ENCODE results near the gene STAG1. TPM values are rescaled to one million over a fixed set of nuclear protein-coding genes. Genes with fewer than 3 reads are reported as not detected.
A peak's percentile ranks its signal among the peaks of the same experiment; 100 is the strongest.
"Not testable (repeated sequence)": the region's sequence is repeated elsewhere in the genome, so short reads cannot be mapped to it uniquely, and the experiment has no call there.

Gene STAG1
- total RNA-seq, 6 experiments from 2014 or later: 8.2 to 18.5 (median 12.7) TPM

- intact Hi-C loops (cut with DNase I): no loop called here
- no peak for DNase-seq
- Histone ChIP-seq H3K27me3 (no peaks in the 10 kb centered on the region), H3K4me3 (no peak overlapping the region), H3K4me1 (peaks cover 0 to 23% (median 9%) of the 10 kb centered on the region in 4 donors), H3K9me3 (no peaks in the 10 kb centered on the region), H3K27ac (no peak overlapping the region), H3K36me3 (no peaks in the 10 kb centered on the region)
- peak; percentile 79 to 91 (median 88) for ATAC-seq
- TF ChIP-seq POLR2A (IDR thresholded peaks at IDR 0.05) (no peak), CTCF (IDR thresholded peaks at IDR 0.05) (no peak)
These were observed 21.4 kb downstream of the STAG1 start for GRCh38 chr3:136730595-136731273.

GRCh38 chr3:136728918-136729317 is 23.3 kb downstream of the STAG1 start:
- H3K4me3 ChIP-seq: no peak overlapping the region
- H3K4me1 ChIP-seq: peaks cover 0 to 13% (median 5%) of the 10 kb centered on the region in 4 donors
- peak in 1 of 4 donors; percentile 31 for ATAC-seq

GRCh38 chr3:136728473-136728872 is 23.7 kb downstream of the STAG1 start:
- Histone ChIP-seq H3K4me3 (no peak overlapping the region), H3K4me1 (peaks cover 0 to 13% (median 5%) of the 10 kb centered on the region in 4 donors), H3K27ac (no peak overlapping the region), H3K27me3 (no peaks in the 10 kb centered on the region), H3K9me3 (no peaks in the 10 kb centered on the region), H3K36me3 (no peaks in the 10 kb centered on the region)
- DNase-seq (no peak), ATAC-seq (no peak)
- no peak for TF ChIP-seq CTCF (IDR thresholded peaks at IDR 0.05)
- TF ChIP-seq POLR2A (IDR thresholded peaks at IDR 0.05): no peak
- 77% methylated on average over 1 of the region's 1 CpG for WGBS (ENCODE audit: insufficient coverage, low coverage, low lambda C conversion rate, missing lambda C conversion rate)
- intact Hi-C loops (cut with DNase I): no loop called here

More at GRCh38 chr3:136728918-136729317, 23.3 kb downstream of the STAG1 start:
- WGBS (ENCODE audit: insufficient coverage, low coverage, low lambda C conversion rate, missing lambda C conversion rate): 60% methylated on average over 6 of the region's 6 CpGs
- no peaks in the 10 kb centered on the region for H3K27me3 ChIP-seq
- H3K27ac ChIP-seq: no peak overlapping the region
- TF ChIP-seq POLR2A (IDR thresholded peaks at IDR 0.05) (no peak), CTCF (IDR thresholded peaks at IDR 0.05) (no peak)
- DNase-seq: no peak
- H3K36me3 ChIP-seq: no peaks in the 10 kb centered on the region
- intact Hi-C loops (cut with DNase I): no loop called here
- no peaks in the 10 kb centered on the region for H3K9me3 ChIP-seq

GRCh38 chr3:136725468-136725867 is 26.7 kb downstream of the STAG1 start:
- Histone ChIP-seq H3K27me3 (no peaks in the 10 kb centered on the region), H3K4me1 (peaks cover 0 to 4% (median 2%) of the 10 kb centered on the region in 4 donors), H3K27ac (no peak overlapping the region), H3K4me3 (no peak overlapping the region), H3K9me3 (no peaks in the 10 kb centered on the region), H3K36me3 (no peaks in the 10 kb centered on the region)
- WGBS (ENCODE audit: insufficient coverage, low coverage, low lambda C conversion rate, missing lambda C conversion rate): 77% methylated on average over 2 of the region's 2 CpGs
- ATAC-seq (no peak), DNase-seq (no peak)
- intact Hi-C loops (cut with DNase I): no loop called here
- no peak for TF ChIP-seq CTCF (IDR thresholded peaks at IDR 0.05)
- TF ChIP-seq POLR2A (IDR thresholded peaks at IDR 0.05): no peak

- H3K27ac ChIP-seq; H3K27me3 ChIP-seq; H3K4me3 ChIP-seq; H3K36me3 ChIP-seq; DNase-seq; H3K9me3 ChIP-seq; ATAC-seq; H3K4me1 ChIP-seq; intact Hi-C loops (cut with DNase I): not testable (repeated sequence)
- WGBS (ENCODE audit: insufficient coverage, low coverage, low lambda C conversion rate, missing lambda C conversion rate): no CpG with 5 or more reads among the region's 27 CpGs
These were observed 29.3 kb downstream of the STAG1 start for GRCh38 chr3:136722916-136723315.

- H3K27me3 ChIP-seq; H3K4me3 ChIP-seq; intact Hi-C loops (cut with DNase I); H3K9me3 ChIP-seq; H3K27ac ChIP-seq; H3K36me3 ChIP-seq; DNase-seq; ATAC-seq; H3K4me1 ChIP-seq: not testable (repeated sequence)
- 75% methylated on average over 2 of the region's 5 CpGs for WGBS (ENCODE audit: insufficient coverage, low coverage, low lambda C conversion rate, missing lambda C conversion rate)
These were observed 29.8 kb downstream of the STAG1 start for GRCh38 chr3:136722399-136722798.
